Measurements from ENCODE around the gene ZACN.
"Not testable (repeated sequence)": the region's sequence is repeated elsewhere in the genome, so short reads cannot be mapped to it uniquely, and the experiment has no call there.

GRCh38 chr17:76078370-76078769 lies 612 bp upstream of the ZACN start:
- not testable (repeated sequence) for TF ChIP-seq CTCF, POLR2A (IDR thresholded peaks at IDR 0.05)

Measured in prostate gland (tissue), 2 donors.